ENCODE measurements around the gene BRCA1.

GRCh38 chr17:43031666-43032065, 93.5 kb downstream of the BRCA1 start:
- no peak for TF ChIP-seq YY1 (IDR thresholded peaks at IDR 0.05; ENCODE audit: extremely low read depth, insufficient replicate concordance, low read depth, low read length)
- TF ChIP-seq EZH2 (IDR thresholded peaks at IDR 0.05), result no peak
- TF ChIP-seq POLR2A (IDR thresholded peaks at IDR 0.05; ENCODE audit: borderline replicate concordance, extremely low read depth, insufficient read depth, insufficient read length), result no peak
- TF ChIP-seq POLR2AphosphoS5 (IDR thresholded peaks at IDR 0.05; ENCODE audit: low read depth, low read length), result no peak
- TF ChIP-seq EGR1 (IDR thresholded peaks at IDR 0.05; ENCODE audit: low read depth), result no peak
- no peak for TF ChIP-seq REST (IDR thresholded peaks at IDR 0.05; ENCODE audit: low read depth)
- no peak for TF ChIP-seq CTCF (IDR thresholded peaks at IDR 0.05 in 2 of 3, conservative IDR thresholded peaks at IDR 0.05 in 1 of 3; ENCODE audit: borderline replicate concordance in 1 of 3, insufficient read depth in 1 of 3, low read depth in 2 of 3, low read length in 2 of 3)
- no peak for TF ChIP-seq ZBTB33 (IDR thresholded peaks at IDR 0.05; ENCODE audit: extremely low read depth, insufficient replicate concordance, low read length)
- TF ChIP-seq SP1 (IDR thresholded peaks at IDR 0.05; ENCODE audit: low read depth), result no peak
